ENCODE data around the gene MED12L.

MED12L gene

GRCh38 chr3:151086484-151087456, 1.3 kb downstream of the MED12L start:
- DNase-seq (ENCODE audit: low read depth): peak; percentile 87
- H3K4me3 ChIP-seq (replicated peaks; ENCODE audit: low read depth, low read length): peak overlapping the region; percentile 58
- TF ChIP-seq CTCF (IDR thresholded peaks at IDR 0.05; ENCODE audit: low read length, missing control alignments): peak; percentile 68

DNA sequence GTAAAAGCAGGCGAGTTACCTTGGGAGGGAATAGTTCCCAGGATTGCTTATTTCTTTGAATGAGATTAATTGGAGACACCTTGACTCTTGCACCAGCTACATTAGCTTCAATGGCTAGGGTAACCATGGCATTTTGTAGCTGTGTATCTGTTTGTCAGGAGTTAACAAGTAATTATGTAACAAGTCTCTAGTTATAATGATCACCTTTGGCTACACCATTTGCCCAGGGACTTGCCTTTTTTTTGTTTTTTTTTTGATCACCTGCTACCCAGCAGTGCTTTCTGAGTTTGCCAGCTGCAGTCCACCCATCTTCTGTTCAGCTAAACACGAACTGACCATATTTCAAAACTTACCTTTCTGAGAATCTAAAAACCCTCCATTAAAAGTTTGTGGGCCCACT, 2.2 kb downstream of the MED12L start:
- H3K4me3 ChIP-seq (replicated peaks; ENCODE audit: low read depth, low read length): no peak overlapping the region
- DNase-seq (ENCODE audit: low read depth): no peak
- TF ChIP-seq CTCF (IDR thresholded peaks at IDR 0.05; ENCODE audit: low read length, missing control alignments): no peak

DNA sequence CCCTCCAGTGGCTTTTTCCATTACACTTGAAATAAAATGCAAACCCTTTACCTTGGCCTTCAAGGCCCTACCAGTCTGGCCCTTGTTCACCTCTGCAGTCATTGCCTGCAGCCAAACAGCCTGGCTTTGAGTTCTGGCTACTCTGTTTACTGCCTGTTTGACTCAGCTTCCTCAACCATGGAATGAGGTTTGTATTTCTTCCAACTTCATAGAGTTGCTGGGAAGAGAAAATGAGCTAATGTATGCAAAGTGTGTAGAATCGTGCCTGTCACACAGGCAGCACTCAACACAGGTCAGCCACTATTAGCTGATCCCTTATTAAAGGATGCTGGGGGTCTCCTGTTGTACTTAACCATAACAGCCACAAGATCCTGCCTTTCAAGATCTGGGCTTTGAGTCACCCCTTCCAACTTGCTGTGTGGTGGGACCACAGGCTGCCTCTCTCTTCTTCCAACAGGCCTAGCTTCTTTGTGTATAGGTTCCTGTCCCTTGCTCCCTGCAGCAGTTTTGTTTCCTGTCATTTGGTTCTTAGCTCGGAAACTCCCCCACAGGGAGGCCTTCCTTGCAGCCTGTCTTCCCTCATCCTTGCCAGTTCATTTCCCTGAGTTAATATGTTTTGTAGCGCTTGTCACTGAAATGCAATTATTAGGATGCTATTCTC, 6.4 kb downstream of the MED12L start:
- no peak for TF ChIP-seq CTCF (IDR thresholded peaks at IDR 0.05; ENCODE audit: low read length, missing control alignments)
- DNase-seq (ENCODE audit: low read depth): no peak
- no peak overlapping the region for H3K4me3 ChIP-seq (replicated peaks; ENCODE audit: low read depth, low read length)

- no peak for DNase-seq (ENCODE audit: low read depth)
- no peak overlapping the region for H3K4me3 ChIP-seq (replicated peaks; ENCODE audit: low read depth, low read length)
- no peak for TF ChIP-seq CTCF (IDR thresholded peaks at IDR 0.05; ENCODE audit: low read length, missing control alignments)
Measured at GRCh38 chr3:151093148-151093547, 7.7 kb downstream of the MED12L start.

GRCh38 chr3:151093905-151094304, 8.4 kb downstream of the MED12L start:
- TF ChIP-seq CTCF (IDR thresholded peaks at IDR 0.05; ENCODE audit: low read length, missing control alignments): no peak
- DNase-seq (ENCODE audit: low read depth): no peak
- H3K4me3 ChIP-seq (replicated peaks; ENCODE audit: low read depth, low read length): no peak overlapping the region

- no peak for DNase-seq (ENCODE audit: low read depth)
- TF ChIP-seq CTCF (IDR thresholded peaks at IDR 0.05; ENCODE audit: low read length, missing control alignments): no peak
- H3K4me3 ChIP-seq (replicated peaks; ENCODE audit: low read depth, low read length): no peak overlapping the region
Measured at GRCh38 chr3:151096716-151097115, 11.3 kb downstream of the MED12L start.

Measured in fibroblast of pulmonary artery (primary cell).